CD4-positive, alpha-beta T cell treated with Interleukin-2 at 100 ng/mL for 4 hours (primary cell): Measurements from ENCODE around the gene KATNB1.

ENCODE experiments used
- DNase-seq: peaks from one replicate; pipeline ENCODE4 v3.0.0-alpha.2; 2020; ENCODE audit warnings: low spot score

KATNB1 gene

GRCh38 chr16:57756424-57757325, 21.1 kb downstream of the KATNB1 start:
- DNase-seq, result no peak

GRCh38 chr16:57757326-57757786, 21.8 kb downstream of the KATNB1 start:
- DNase-seq, result peak; percentile 90

- DNase-seq, result no peak
These were observed 22.3 kb downstream of the KATNB1 start for GRCh38 chr16:57757883-57758282.

GRCh38 chr16:57758331-57759117, 23.0 kb downstream of the KATNB1 start:
- no peak for DNase-seq

- DNase-seq, result no peak
These were observed 23.6 kb downstream of the KATNB1 start for GRCh38 chr16:57759131-57759530.

GRCh38 chr16:57759541-57760356, 24.2 kb downstream of the KATNB1 start:
- no peak for DNase-seq

- no peak for DNase-seq
These were observed 25.0 kb downstream of the KATNB1 start for GRCh38 chr16:57760357-57761160.

GRCh38 chr16:57761301-57761700, 25.7 kb downstream of the KATNB1 start:
- DNase-seq, result no peak

- DNase-seq, result no peak
These were observed 26.4 kb downstream of the KATNB1 start for GRCh38 chr16:57761957-57762356.

GRCh38 chr16:57762365-57763040, 26.9 kb downstream of the KATNB1 start:
- DNase-seq, result no peak

- no peak for DNase-seq
These were observed 27.9 kb downstream of the KATNB1 start for GRCh38 chr16:57763285-57764005.

- DNase-seq, result no peak
These were observed 28.4 kb downstream of the KATNB1 start for GRCh38 chr16:57764006-57764340.

GRCh38 chr16:57764341-57765159, 29.0 kb downstream of the KATNB1 start:
- no peak for DNase-seq

GRCh38 chr16:57765160-57765728, 29.7 kb downstream of the KATNB1 start:
- no peak for DNase-seq

GRCh38 chr16:57766714-57767348, 31.3 kb downstream of the KATNB1 start:
- DNase-seq, result no peak

- DNase-seq, result no peak
These were observed 34.1 kb downstream of the KATNB1 start for GRCh38 chr16:57769541-57770145.

- DNase-seq, result no peak
These were observed 34.8 kb downstream of the KATNB1 start for GRCh38 chr16:57770361-57770760.
